Left lobe of liver (tissue), 2 donors: ENCODE results near the gene CCDC27. TPM values are rescaled to one million over a fixed set of nuclear protein-coding genes. Genes with fewer than 3 reads are reported as not detected.

Experiments
- ATAC-seq: fragments of 200-7000 bp; cut with Tn5 transposase; one replicate; pipeline ENCODE4 v1.9.1; 2020; ENCODE audit warnings: mild to moderate bottlenecking, moderate library complexity
- DNase-seq: peaks from one replicate; pipeline ENCODE4 v3.0.0-alpha.2; 2020; ENCODE audit warnings: low spot score
- total RNA-seq: library from RNA; stranded (reverse); gene quantifications from one replicate; pipeline ENCODE4 v1.2.1, GENCODE V29; 2021
- donor health status: DM: no; HTN: no; CAD: no; lungs with moderate emphysema.
- donor health status: DM: no; HTN: yes; CAD: no.

The CCDC27 gene
- total RNA-seq, 1 donor from 2014 or later: not detected

DNA sequence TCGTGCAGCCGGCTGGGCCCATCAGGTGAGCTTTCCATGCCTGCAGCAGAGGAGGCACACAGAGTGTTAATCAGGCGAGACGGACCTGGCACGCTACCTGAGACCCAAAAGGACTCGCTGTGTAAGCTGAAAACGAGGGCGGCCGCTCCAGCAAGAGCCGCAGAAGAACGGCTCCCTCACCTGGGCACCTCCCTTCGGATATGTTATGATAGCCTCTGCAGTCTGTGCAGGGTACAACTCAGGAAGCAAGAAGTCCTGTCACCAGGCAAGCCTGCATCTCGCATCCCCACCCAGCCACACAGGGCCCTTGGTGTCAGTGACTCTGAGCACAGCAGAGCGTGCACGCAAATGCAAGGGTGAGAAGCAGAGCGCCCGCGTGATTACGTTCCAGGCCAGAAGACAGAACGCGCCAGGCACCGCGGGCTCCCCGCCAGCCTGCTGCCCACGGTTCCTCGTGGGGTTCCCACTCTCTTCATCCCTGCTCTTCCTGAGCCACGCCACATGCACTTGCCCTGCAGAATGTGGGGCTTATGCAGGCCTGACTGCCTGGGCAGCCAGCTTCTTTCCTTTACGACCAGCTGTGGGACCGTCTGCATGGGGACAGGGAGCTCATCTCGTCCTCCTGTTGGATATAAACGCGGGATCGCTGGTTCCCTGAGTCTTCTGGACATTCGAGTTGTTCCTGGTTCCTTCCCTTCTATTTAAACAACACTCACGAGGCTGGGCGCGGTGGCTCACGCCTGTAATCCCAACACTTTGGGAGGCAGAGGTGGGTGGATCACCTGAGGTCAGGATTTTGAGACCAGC lies 64.3 kb downstream of the CCDC27 start:
- DNase-seq: no peak
- no peak for ATAC-seq

GRCh38 chr1:3817138-3817740 lies 65.0 kb downstream of the CCDC27 start:
- DNase-seq (no peak), ATAC-seq (no peak)

DNA sequence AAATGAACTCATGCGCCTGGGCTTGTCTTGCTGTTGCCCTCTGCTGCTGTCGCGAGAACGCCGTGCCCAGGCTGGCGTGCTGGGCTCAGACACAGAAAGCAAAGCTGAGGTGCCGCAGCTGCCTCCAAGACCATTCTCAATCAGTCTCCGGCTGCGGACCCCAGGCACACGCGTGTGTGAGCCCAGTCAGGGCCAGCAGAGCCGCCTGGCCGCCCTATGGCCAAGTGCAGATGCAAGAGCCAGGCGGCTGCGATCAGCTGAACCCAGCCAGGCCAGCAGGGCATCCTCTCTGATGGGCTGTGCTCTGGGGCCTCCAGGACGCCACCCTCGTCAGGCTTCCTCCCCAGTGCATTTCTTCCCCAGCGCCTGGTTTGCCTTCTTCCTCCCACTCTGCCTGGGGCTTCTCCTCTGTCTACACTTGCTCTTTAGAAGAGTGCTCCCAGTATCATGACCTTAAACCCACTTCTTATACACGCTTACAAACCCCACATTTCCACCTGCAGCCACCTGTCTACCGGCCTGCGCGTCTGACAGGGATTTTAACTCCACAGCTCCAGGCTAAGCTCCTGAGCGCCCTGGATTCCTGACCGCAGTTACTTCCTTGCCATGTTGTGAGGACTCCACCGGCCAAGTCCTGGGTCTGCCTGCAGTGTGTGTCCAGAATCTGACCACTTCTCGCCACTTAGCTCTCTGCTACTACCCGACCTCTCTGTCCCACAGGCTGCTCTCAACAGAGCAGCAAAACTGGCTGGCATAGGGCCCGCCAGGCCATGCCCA lies 65.8 kb downstream of the CCDC27 start:
- DNase-seq (no peak), ATAC-seq (no peak)

- ATAC-seq: no peak
- DNase-seq: no peak
These were observed 67.5 kb downstream of the CCDC27 start for GRCh38 chr1:3819771-3820200.

DNA sequence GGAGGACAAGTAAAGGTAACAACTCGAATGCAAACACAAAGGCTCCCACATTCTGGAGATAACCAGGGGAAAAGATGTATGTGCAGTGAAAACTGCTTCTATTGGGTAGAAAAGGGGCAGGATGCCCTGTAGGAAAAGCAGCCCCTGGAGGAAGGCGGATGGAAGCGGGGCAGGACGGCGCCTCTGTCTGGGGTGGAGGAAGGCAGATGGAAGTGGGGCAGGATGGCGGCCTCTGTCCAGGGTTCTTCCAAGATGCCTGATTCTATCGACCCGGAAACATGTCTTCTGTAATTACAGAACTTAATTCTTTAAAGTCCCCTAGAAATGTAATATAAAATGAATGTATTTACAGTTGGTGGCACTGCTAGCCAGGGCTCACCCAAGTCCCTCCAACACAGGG lies 68.1 kb downstream of the CCDC27 start:
- ATAC-seq: no peak
- DNase-seq: no peak

- DNase-seq (no peak), ATAC-seq (no peak)
These were observed 68.8 kb downstream of the CCDC27 start for GRCh38 chr1:3821004-3821403.

Other genes with a start within 250 kb of the CCDC27 start
- gene MEGF6, start 140.9 kb upstream of the CCDC27 start, total RNA-seq: 6.9 TPM
- gene TPRG1L, start 127.4 kb upstream of the CCDC27 start, total RNA-seq: 49.9 TPM
- gene WRAP73, start 102.3 kb upstream of the CCDC27 start, total RNA-seq: 8.9 TPM
- gene TP73, start 99.9 kb upstream of the CCDC27 start, total RNA-seq: 0.08 TPM
- 4.9 TPM for gene SMIM1, start 20.3 kb downstream of the CCDC27 start, total RNA-seq
- 27.5 TPM for gene LRRC47, start 44.0 kb downstream of the CCDC27 start, total RNA-seq
- gene CEP104, start 104.8 kb downstream of the CCDC27 start, total RNA-seq: 27.5 TPM
- 3.1 TPM for gene DFFB, start 105.0 kb downstream of the CCDC27 start, total RNA-seq
- gene C1orf174, start 147.8 kb downstream of the CCDC27 start, total RNA-seq: 11.0 TPM